K562 (cell line): ENCODE data around the gene ENTPD8. TPM values are rescaled to one million over a fixed set of nuclear protein-coding genes. Genes with fewer than 3 reads are reported as not detected.

Source experiments
- ARID3B ChIP-seq: fragments of 250-450 bp; sonication (Bioruptor Pico); IDR thresholded peaks from 2 replicates; pipeline ENCODE4 v1.4.0; 2020; ENCODE audit warnings: borderline replicate concordance
- CCNT2 ChIP-seq: IDR thresholded peaks from 2 replicates; pipeline ENCODE4 v1.6.1; 2011; ENCODE audit warnings: borderline replicate concordance, low read depth, mild to moderate bottlenecking, moderate library complexity, mixed read lengths, low read length; ENCODE audit not compliant: insufficient read length; ENCODE audit errors: extremely low read depth
- EP300 ChIP-seq: IDR thresholded peaks from 2 replicates; pipeline ENCODE4 v1.6.1; 2012; ENCODE audit warnings: low read length, improper control_type of control experiment
- NUFIP1 ChIP-seq: fragments of 450-650 bp; IDR thresholded peaks from 2 replicates; pipeline ENCODE4 v1.6.1; 2018; ENCODE audit not compliant: partially characterized antibody
- PRDM10 ChIP-seq: fragments of 450-650 bp; IDR thresholded peaks from 2 replicates; pipeline ENCODE4 v1.6.1; 2018; ENCODE audit not compliant: partially characterized antibody
- SUPT5H ChIP-seq: fragments of 450-650 bp; IDR thresholded peaks from 2 replicates; pipeline ENCODE4 v1.6.1; 2016
- ZBTB9 ChIP-seq: fragments of 450-650 bp; formaldehyde crosslinking; IDR thresholded peaks from 2 replicates; pipeline ENCODE4 v1.4.0; 2020; ENCODE audit warnings: mild to moderate bottlenecking, moderate library complexity
- ZNF143 ChIP-seq: sonication (generic); formaldehyde crosslinking; IDR thresholded peaks from 2 replicates; pipeline ENCODE4 v1.9.0; 2022; ENCODE audit warnings: mild to moderate bottlenecking, missing genetic modification reagents
- ZNF512 ChIP-seq: IDR thresholded peaks from 2 replicates; pipeline ENCODE4 v1.6.1; 2016; ENCODE audit warnings: missing genetic modification characterization, missing compliant biosample characterization
- polyA plus RNA-seq, 8 experiments: library from polyadenylated mRNA; depleted of rRNA in 4 of 8; stranded (reverse) in 5 of 8; unstranded in 3 of 8; fragments of >200 nt; fragmentation: Nextera tagmentation in 2 of 8; fragmentation: Illumina TruSeq in 1 of 8; extraction: Ambion mirVana in 2 of 8; extraction: Trizol in 1 of 8; gene quantifications; 2 replicates each; pipeline versions ENCODE4 v1.2.1 to v1.2.3, GENCODE V29; 2011 to 2014; ENCODE audit warnings: inconsistent platforms in 1 of 8, missing spikeins in 1 of 8
- total RNA-seq, 7 experiments: library from RNA; depleted of rRNA in 6 of 7; stranded (reverse); fragments of >200 nt in 6 of 7; fragmentation: Illumina TruSeq in 2 of 7; extraction: Trizol in 2 of 7; gene quantifications; 2 replicates each; pipeline versions ENCODE4 v1.2.1 to v1.2.3, GENCODE V29; 2011 to 2021; ENCODE audit warnings: low replicate concordance in 1 of 7
- TF ChIP-seq, protein P1 (sequence below), 2 experiments: fragments of 450-650 bp; formaldehyde crosslinking in 1 of 2; IDR thresholded peaks; 2 replicates each; pipeline versions ENCODE4 v1.4.0 to v1.6.1; 2014 to 2020; ENCODE audit warnings: mild to moderate bottlenecking in 2 of 2, borderline replicate concordance in 1 of 2, low read depth in 1 of 2

Gene ENTPD8
- total and polyA plus RNA-seq, 9 of the 15 experiments (the other 6 are each of a cell fraction or from before 2014, with no cell fraction given) = 0.06 to 0.27 (median 0.19) TPM; not detected in 5

GRCh38 chr9:137445275-137445807 is 4.2 kb upstream of the ENTPD8 start (continued):
- TF ChIP-seq, protein P1, sequence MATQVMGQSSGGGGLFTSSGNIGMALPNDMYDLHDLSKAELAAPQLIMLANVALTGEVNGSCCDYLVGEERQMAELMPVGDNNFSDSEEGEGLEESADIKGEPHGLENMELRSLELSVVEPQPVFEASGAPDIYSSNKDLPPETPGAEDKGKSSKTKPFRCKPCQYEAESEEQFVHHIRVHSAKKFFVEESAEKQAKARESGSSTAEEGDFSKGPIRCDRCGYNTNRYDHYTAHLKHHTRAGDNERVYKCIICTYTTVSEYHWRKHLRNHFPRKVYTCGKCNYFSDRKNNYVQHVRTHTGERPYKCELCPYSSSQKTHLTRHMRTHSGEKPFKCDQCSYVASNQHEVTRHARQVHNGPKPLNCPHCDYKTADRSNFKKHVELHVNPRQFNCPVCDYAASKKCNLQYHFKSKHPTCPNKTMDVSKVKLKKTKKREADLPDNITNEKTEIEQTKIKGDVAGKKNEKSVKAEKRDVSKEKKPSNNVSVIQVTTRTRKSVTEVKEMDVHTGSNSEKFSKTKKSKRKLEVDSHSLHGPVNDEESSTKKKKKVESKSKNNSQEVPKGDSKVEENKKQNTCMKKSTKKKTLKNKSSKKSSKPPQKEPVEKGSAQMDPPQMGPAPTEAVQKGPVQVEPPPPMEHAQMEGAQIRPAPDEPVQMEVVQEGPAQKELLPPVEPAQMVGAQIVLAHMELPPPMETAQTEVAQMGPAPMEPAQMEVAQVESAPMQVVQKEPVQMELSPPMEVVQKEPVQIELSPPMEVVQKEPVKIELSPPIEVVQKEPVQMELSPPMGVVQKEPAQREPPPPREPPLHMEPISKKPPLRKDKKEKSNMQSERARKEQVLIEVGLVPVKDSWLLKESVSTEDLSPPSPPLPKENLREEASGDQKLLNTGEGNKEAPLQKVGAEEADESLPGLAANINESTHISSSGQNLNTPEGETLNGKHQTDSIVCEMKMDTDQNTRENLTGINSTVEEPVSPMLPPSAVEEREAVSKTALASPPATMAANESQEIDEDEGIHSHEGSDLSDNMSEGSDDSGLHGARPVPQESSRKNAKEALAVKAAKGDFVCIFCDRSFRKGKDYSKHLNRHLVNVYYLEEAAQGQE (IDR thresholded peaks at IDR 0.05; ENCODE audit: borderline replicate concordance) = peak; percentile 83; the same call in 1 of the 2 replicates
- TF ChIP-seq, protein P1 (CRISPR knock-in tag; IDR thresholded peaks at IDR 0.05; ENCODE audit: low read depth) = no peak
- TF ChIP-seq CCNT2 = no peak
- no peak for TF ChIP-seq ZBTB9
- TF ChIP-seq ARID3B (CRISPR knock-in tag) = no peak
- no peak for TF ChIP-seq NUFIP1
- peak; percentile 37 for TF ChIP-seq PRDM10
- no peak for TF ChIP-seq SUPT5H
- peak; percentile 19; the same call in 1 of the 2 replicates for TF ChIP-seq EP300
- no peak for TF ChIP-seq ZNF512 (tag)
- no peak for TF ChIP-seq ZNF143 (CRISPR knock-in tag)
